Endodermal cell (in vitro differentiated cells): Measurements from ENCODE around the gene NAP1L1. TPM values are rescaled to one million over a fixed set of nuclear protein-coding genes. Genes with fewer than 3 reads are reported as not detected.
A peak's percentile ranks its signal among the peaks of the same experiment; 100 is the strongest.

Source experiments
- DNase-seq: peaks from one replicate; pipeline ENCODE4 v3.0.0-alpha.2; 2017
- H3K27ac ChIP-seq: 2 replicates; pipeline ENCODE4 v1.5.1; 2013; ENCODE audit warnings: mild to moderate bottlenecking, low read depth, low read length, moderate library complexity
- H3K27me3 ChIP-seq: 2 replicates; pipeline ENCODE4 v1.6.1; 2013; ENCODE audit warnings: mild to moderate bottlenecking, low read length, moderate library complexity; ENCODE audit not compliant: insufficient read depth, control insufficient read depth, poor library complexity, severe bottlenecking
- H3K36me3 ChIP-seq: 2 replicates; pipeline ENCODE4 v1.7.0; 2013; ENCODE audit warnings: mild to moderate bottlenecking, low read length, moderate library complexity; ENCODE audit not compliant: control insufficient read depth, insufficient read depth
- H3K4me1 ChIP-seq: one replicate; pipeline ENCODE4 v1.7.0; 2013; ENCODE audit warnings: low read length; ENCODE audit not compliant: control insufficient read depth, insufficient read depth
- H3K4me3 ChIP-seq: 2 replicates; pipeline ENCODE4 v1.5.1; 2013; ENCODE audit warnings: mild to moderate bottlenecking, low read length, moderate library complexity
- H3K9ac ChIP-seq: 2 replicates; pipeline ENCODE4 v1.6.1; 2013; ENCODE audit warnings: mild to moderate bottlenecking, low read length, moderate library complexity; ENCODE audit not compliant: poor library complexity, severe bottlenecking; ENCODE audit errors: extremely low read depth
- H3K9me3 ChIP-seq: 2 replicates; pipeline ENCODE4 v1.6.1; 2013; ENCODE audit warnings: mild to moderate bottlenecking, low read length, moderate library complexity; ENCODE audit not compliant: control insufficient read depth
- H3K27ac Mint-ChIP-seq: 2 replicates; pipeline ENCODE4 v1.8.0; 2020; ENCODE audit warnings: mixed read lengths
- H3K27me3 Mint-ChIP-seq: 2 replicates; pipeline ENCODE4 v1.8.0; 2021; ENCODE audit warnings: mild to moderate bottlenecking, mixed read lengths; ENCODE audit not compliant: insufficient read depth
- H3K36me3 Mint-ChIP-seq: 2 replicates; pipeline ENCODE4 v1.8.0; 2020; ENCODE audit warnings: low read depth, mixed read lengths
- H3K4me1 Mint-ChIP-seq: 2 replicates; pipeline ENCODE4 v1.8.0; 2020; ENCODE audit warnings: mixed read lengths
- H3K4me3 Mint-ChIP-seq: 2 replicates; pipeline ENCODE4 v1.8.0; 2020; ENCODE audit warnings: mild to moderate bottlenecking, moderate library complexity, mixed read lengths
- H3K9me3 Mint-ChIP-seq: 2 replicates; pipeline ENCODE4 v1.8.0; 2020; ENCODE audit warnings: mild to moderate bottlenecking, mixed read lengths
- WGBS, 2 experiments: methylation state at CpG; one replicate each; pipeline versions ENCODE4 v1.1.5 to v1.1.7; 2013; ENCODE audit warnings: missing lambda C conversion rate in 2 of 2, mixed read lengths in 1 of 2; ENCODE audit not compliant: insufficient coverage in 1 of 2, insufficient read length in 1 of 2; 5-methylcytosine and 5-hydroxymethylcytosine counted together
- total RNA-seq, 2 donors: library from RNA; stranded (reverse); fragmentation: NEBNext Ultra II Directional in 1 of 2; extraction: Animal tissue kit (Norgen Biotek cat#: 25700) in 1 of 2; gene quantifications; 2 replicates in 1 of 2; 3 replicates in 1 of 2; pipeline ENCODE4 v1.2.1, GENCODE V29; 2021
- TF ChIP-seq, protein P1 (sequence below): fragments of 200-600 bp; sonication (generic); conservative IDR thresholded peaks from 2 replicates; pipeline ENCODE4 v1.5.0; 2021; ENCODE audit warnings: antibody characterized with exemption, mild to moderate bottlenecking

NAP1L1 gene
- total RNA-seq, 2 donors from 2014 or later: 711 to 829 TPM

DNA sequence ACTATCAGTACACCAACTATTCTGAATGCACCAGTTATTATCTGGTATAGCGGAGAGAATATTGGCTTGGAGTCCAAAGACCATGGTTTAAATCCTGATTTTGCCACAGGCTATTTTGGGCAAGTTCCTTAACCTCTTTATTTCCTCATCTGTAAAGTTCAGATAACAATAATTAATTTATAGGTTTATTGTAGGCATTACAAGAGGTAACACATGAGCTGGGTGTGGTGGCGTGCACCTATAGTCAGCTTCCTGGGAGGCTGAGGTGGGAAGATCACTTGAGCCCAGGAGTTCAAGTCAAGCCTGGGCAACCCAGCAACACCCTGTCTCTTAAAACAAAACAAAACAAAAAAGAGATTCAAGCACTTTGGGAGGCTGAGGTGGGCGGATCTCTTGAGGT is 76.1 kb downstream of the NAP1L1 start:
- DNase-seq: no peak
- WGBS, 2 experiments: 93 to 95% methylated on average over 2 to 3 of the region's 3 CpGs
- peaks cover 37% of the 10 kb centered on the region for H3K4me1 Mint-ChIP-seq

DNA sequence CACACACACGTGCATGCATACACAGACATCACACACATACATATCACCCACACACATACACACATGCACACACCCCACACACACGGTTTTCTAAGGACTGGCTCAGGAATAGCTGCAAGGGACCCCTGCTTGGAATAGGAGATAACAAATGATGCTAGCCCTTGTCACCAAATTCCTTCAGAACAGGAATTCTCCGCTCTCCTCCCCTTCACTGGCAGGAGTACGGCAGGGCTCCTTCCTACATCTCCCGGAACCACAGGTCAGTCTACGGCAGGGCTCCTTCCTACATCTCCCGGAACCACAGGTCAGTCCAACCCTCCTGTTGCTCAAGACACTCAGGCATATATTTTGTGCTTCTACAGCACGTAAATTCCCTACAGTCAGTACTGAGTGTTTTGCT is 76.8 kb downstream of the NAP1L1 start:
- Mint-ChIP-seq H3K9me3 (peaks cover 11% of the 10 kb centered on the region), H3K36me3 (peaks cover 2% of the 10 kb centered on the region), H3K27me3 (peaks cover 2% of the 10 kb centered on the region), H3K4me3 (no peak overlapping the region), H3K27ac (peak overlapping the region; percentile 77), H3K4me1 (peaks cover 37% of the 10 kb centered on the region)
- no peaks in the 10 kb centered on the region for H3K36me3 ChIP-seq
- H3K4me3 ChIP-seq: peak overlapping the region; percentile 14
- H3K9me3 ChIP-seq: no peaks in the 10 kb centered on the region
- H3K27ac ChIP-seq: no peak overlapping the region
- DNase-seq: peak; percentile 81
- peaks cover 6% of the 10 kb centered on the region for H3K4me1 ChIP-seq
- TF ChIP-seq, protein P1, sequence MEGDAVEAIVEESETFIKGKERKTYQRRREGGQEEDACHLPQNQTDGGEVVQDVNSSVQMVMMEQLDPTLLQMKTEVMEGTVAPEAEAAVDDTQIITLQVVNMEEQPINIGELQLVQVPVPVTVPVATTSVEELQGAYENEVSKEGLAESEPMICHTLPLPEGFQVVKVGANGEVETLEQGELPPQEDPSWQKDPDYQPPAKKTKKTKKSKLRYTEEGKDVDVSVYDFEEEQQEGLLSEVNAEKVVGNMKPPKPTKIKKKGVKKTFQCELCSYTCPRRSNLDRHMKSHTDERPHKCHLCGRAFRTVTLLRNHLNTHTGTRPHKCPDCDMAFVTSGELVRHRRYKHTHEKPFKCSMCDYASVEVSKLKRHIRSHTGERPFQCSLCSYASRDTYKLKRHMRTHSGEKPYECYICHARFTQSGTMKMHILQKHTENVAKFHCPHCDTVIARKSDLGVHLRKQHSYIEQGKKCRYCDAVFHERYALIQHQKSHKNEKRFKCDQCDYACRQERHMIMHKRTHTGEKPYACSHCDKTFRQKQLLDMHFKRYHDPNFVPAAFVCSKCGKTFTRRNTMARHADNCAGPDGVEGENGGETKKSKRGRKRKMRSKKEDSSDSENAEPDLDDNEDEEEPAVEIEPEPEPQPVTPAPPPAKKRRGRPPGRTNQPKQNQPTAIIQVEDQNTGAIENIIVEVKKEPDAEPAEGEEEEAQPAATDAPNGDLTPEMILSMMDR: no peak
- WGBS, 2 experiments: 49 to 73% methylated on average over 7 to 8 of the region's 8 CpGs
- no peaks in the 10 kb centered on the region for H3K27me3 ChIP-seq
- H3K9ac ChIP-seq: no peak overlapping the region

More for the DNA sequence above, 76.1 kb downstream of the NAP1L1 start:
- no peak overlapping the region for H3K27ac Mint-ChIP-seq
- peaks cover 11% of the 10 kb centered on the region for H3K9me3 Mint-ChIP-seq
- H3K27me3 Mint-ChIP-seq: peaks cover 2% of the 10 kb centered on the region
- Histone ChIP-seq H3K9me3 (no peaks in the 10 kb centered on the region), H3K4me3 (no peak overlapping the region), H3K4me1 (peaks cover 9% of the 10 kb centered on the region), H3K27ac (no peak overlapping the region), H3K27me3 (no peaks in the 10 kb centered on the region), H3K36me3 (no peaks in the 10 kb centered on the region), H3K9ac (no peak overlapping the region)
- H3K36me3 Mint-ChIP-seq: peaks cover 2% of the 10 kb centered on the region
- no peak overlapping the region for H3K4me3 Mint-ChIP-seq
- TF ChIP-seq, protein P1: no peak

DNA sequence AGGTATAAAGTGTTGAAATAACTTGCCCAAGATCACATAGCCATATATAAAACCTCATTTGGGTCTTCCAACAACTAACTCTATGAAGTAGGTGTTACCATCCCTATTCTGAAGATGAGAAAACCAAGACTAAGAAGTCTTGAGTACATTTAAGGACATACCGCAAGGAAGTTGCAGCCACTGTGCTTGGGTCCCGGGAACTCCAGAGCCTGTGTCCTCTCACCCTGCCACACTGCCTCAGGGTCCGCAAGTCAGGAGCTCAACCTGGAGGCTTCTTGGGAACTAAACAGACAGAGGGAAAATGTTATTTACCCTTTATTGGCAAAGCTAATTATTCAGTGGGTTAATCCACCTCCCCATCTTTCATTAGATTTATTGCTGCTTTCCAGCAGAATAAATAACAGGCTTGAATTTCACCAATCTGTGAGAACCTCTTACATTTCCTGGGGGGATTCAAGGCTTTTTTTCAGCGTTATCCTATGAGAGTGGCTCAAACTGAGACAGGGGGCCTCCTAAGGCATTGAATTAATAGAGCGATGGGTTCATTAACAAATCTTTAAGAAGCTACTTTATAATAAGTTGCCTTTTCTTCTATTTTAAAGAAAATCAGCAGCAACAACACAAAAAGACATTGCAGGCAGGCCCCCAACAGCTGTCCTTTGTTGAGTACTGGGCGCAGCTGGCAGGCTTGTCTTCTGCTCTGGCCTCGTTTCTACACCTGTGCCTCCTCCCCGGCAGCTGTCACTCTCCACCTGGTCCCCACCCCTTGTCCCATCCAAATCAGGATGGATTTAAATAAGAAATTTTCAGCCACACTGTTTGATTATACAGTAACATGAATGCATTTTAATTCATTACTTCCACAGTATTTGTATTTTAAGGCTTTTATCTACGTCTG is 78.2 kb downstream of the NAP1L1 start:
- no peak overlapping the region for H3K27ac ChIP-seq
- peaks cover 30% of the 10 kb centered on the region for H3K4me1 Mint-ChIP-seq
- H3K36me3 ChIP-seq: no peaks in the 10 kb centered on the region
- TF ChIP-seq, protein P1: no peak
- 90 to 94% methylated on average over 4 to 9 of the region's 9 CpGs for WGBS, 2 experiments
- H3K27me3 ChIP-seq: no peaks in the 10 kb centered on the region
- H3K4me3 ChIP-seq: no peak overlapping the region
- peaks cover 2% of the 10 kb centered on the region for H3K36me3 Mint-ChIP-seq
- no peak overlapping the region for H3K4me3 Mint-ChIP-seq
- no peaks in the 10 kb centered on the region for H3K9me3 ChIP-seq
- peaks cover 11% of the 10 kb centered on the region for H3K9me3 Mint-ChIP-seq
- no peaks in the 10 kb centered on the region for H3K27me3 Mint-ChIP-seq
- no peak for DNase-seq
- no peak overlapping the region for H3K9ac ChIP-seq
- no peak overlapping the region for H3K27ac Mint-ChIP-seq
- H3K4me1 ChIP-seq: peaks cover 6% of the 10 kb centered on the region
